ENCODE data around the gene GDAP1L1.
"Not testable (repeated sequence)": the region's sequence is repeated elsewhere in the genome, so short reads cannot be mapped to it uniquely, and the experiment has no call there.

Gene GDAP1L1

DNA sequence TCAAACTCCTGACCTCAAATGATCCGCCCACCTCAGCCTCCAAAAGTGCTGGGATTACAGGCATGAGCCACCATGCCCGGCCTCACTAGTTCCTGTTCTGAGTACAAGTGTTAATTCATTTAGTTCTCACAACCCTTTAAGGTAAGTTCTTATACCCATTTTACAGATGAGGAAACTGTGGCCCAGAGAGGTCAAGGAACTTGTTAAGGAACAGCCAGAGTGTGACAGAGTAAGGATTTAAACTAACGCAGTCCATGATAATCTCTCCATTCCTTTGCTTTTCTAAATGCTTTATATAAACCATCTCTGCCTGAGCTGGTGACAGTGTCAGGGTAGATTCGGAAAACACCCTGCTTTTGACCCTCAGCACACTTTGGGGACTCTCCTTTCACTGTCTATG lies 50.6 kb downstream of the GDAP1L1 start:
- H3K4me1 Mint-ChIP-seq: no peaks in the 10 kb centered on the region
- no peak overlapping the region for H3K27ac Mint-ChIP-seq
- ATAC-seq: no peak
- H3K27me3 Mint-ChIP-seq: no peaks in the 10 kb centered on the region
- no peak overlapping the region for H3K4me3 Mint-ChIP-seq
- no peaks in the 10 kb centered on the region for H3K9me3 Mint-ChIP-seq
- peaks cover 11% of the 10 kb centered on the region for H3K36me3 Mint-ChIP-seq

DNA sequence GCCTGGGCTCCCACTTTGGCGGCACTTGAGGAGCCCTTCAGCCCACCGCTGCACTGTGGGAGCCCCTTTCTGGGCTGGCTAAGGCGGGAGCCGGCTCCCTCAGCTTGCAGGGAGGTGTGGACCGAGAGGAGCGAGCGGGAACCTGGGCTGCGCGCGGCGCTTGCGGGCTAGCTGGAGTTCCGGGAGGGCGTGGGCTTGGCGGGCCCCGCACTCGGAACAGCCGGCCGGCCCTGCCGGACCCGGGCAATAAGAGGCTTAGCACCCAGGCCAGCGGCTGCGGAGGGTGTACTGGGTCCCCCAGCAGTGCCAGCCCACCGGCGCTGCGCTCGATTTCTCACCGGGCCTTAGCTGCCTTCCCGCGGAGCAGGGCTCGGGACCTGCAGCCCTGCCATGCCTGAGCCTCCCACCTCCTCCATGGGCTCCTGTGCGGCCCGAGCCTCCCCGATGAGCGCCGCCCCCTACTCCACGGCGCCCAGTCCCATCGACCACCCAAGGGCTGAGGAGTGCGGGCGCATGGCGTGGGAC lies 52.0 kb downstream of the GDAP1L1 start:
- not testable (repeated sequence) for ATAC-seq

DNA sequence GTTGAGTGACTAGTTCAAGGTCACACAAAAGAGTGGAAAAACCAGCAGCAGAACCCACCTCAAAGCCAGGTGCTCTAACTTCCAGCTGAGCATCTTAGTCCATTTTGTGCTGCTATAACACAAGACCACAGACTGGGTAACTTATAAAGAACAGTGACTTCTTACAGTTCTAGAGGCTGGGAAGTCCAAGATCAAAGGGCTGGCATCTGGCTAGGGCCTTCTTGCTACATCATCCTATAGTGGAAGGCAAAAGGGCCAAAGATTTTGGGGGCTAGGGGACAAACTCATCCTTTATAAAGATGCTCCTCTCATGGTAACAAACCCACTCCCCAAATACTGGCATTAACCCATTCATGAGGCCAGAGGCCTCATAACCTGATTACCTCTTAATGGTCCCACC lies 54.2 kb downstream of the GDAP1L1 start:
- H3K27me3 Mint-ChIP-seq: no peaks in the 10 kb centered on the region
- H3K4me3 Mint-ChIP-seq: no peak overlapping the region
- peaks cover 17% of the 10 kb centered on the region for H3K36me3 Mint-ChIP-seq
- no peaks in the 10 kb centered on the region for H3K9me3 Mint-ChIP-seq
- H3K27ac Mint-ChIP-seq: no peak overlapping the region
- ATAC-seq: no peak
- no peaks in the 10 kb centered on the region for H3K4me1 Mint-ChIP-seq

More for the DNA sequence above, 52.0 kb downstream of the GDAP1L1 start:
- not testable (repeated sequence) for H3K27me3 Mint-ChIP-seq, H3K4me3 Mint-ChIP-seq, H3K27ac Mint-ChIP-seq, H3K9me3 Mint-ChIP-seq, H3K4me1 Mint-ChIP-seq
- H3K36me3 Mint-ChIP-seq: peaks cover 14% of the 10 kb centered on the region

DNA sequence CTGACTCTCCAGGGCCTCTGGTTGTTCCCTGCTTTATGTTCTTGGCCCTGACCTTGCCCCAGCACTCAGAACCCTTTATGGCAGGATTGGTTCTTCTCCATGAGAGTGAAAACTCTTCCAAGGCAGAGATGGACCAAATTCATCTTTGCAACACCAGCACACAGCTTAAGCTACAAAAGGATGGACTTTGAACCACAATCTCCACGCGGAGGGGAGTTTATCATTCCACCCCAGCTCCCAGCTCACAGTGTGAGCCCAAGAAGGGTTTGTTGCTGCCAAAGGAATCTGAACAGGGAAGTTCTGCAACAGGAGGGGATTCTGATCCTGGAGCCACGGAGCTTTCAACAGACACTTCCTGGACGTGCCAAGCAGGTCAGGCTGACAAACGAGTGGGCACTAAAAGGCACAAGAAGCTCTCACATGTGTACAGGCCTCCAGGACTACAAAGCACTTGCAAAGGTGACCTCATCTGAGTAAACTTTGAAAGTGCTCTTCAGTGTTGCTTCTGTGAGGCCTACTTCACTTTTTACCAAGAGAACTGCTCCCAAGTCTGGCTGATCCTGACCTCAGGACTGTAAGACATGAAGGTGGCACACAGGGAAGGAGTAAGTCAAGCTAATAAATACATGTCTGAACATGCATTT lies 55.0 kb downstream of the GDAP1L1 start:
- Mint-ChIP-seq H3K4me3 (no peak overlapping the region), H3K27me3 (no peaks in the 10 kb centered on the region), H3K27ac (no peak overlapping the region), H3K4me1 (no peaks in the 10 kb centered on the region), H3K9me3 (no peaks in the 10 kb centered on the region), H3K36me3 (peaks cover 25% of the 10 kb centered on the region)
- ATAC-seq: no peak

DNA sequence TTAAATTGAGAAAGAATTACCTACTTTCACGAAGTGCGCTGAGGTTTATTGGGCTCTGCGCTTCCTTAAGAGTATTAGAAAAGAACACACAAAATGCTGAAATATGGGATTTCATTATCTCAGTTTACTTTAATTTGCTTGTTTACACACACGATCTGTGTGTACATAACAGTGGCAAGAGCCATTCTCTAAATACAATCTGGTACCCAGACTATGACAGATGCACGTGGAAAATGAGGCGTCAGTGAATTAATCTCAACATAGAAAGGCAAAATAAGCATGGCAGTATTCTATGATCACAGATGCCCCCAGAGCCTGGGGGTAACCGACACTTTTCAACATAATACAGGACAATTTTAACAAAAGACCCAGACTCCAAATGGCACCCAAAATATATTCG lies 55.6 kb downstream of the GDAP1L1 start:
- Mint-ChIP-seq H3K4me3 (no peak overlapping the region), H3K27me3 (no peaks in the 10 kb centered on the region), H3K27ac (no peak overlapping the region), H3K36me3 (peaks cover 25% of the 10 kb centered on the region), H3K9me3 (no peaks in the 10 kb centered on the region), H3K4me1 (no peaks in the 10 kb centered on the region)
- ATAC-seq: no peak

DNA sequence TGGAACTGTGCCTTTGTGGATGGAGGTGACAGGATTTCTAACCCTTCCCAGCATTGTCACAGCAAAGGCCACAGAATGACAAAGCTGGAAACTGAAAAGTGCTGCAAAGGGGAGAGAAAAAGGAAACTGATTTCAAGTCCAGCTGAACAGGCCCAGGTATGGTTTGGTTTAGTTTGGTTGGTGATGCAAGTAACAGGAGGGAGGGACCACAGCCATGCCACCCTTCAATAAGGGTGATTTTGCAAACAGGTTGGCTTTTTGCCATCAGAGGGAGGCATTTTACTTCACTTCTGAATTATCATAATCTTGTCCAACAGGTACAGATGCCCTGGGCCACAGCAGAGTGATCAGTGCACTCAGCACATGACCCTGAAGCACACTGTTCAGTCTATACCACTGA lies 57.3 kb downstream of the GDAP1L1 start:
- Mint-ChIP-seq H3K27ac (no peak overlapping the region), H3K36me3 (peaks cover 25% of the 10 kb centered on the region), H3K4me3 (no peak overlapping the region), H3K27me3 (no peaks in the 10 kb centered on the region), H3K9me3 (no peaks in the 10 kb centered on the region), H3K4me1 (peaks cover 2% of the 10 kb centered on the region)
- ATAC-seq: no peak

DNA sequence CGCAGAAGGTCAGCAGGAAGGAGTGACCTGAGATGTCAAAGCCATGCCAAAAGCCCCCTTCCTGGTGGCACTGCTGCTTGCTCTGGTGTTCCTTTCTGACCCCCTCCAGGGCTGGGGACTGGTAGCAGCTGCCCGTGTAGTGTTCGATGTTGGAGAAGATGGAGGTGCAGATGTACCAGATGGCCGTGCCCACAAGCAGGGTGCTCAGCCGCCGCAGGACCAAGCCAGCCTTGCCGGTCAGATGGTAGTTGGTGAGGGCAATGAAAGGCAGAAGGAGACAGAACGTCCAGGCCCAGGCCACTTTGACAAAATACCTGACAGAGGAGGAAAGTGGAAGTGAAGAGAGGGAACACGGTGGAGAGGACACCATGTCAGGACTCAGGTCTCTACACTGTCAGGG lies 59.8 kb downstream of the GDAP1L1 start:
- Mint-ChIP-seq H3K36me3 (peaks cover 16% of the 10 kb centered on the region), H3K4me3 (no peak overlapping the region)
- ATAC-seq: no peak

DNA sequence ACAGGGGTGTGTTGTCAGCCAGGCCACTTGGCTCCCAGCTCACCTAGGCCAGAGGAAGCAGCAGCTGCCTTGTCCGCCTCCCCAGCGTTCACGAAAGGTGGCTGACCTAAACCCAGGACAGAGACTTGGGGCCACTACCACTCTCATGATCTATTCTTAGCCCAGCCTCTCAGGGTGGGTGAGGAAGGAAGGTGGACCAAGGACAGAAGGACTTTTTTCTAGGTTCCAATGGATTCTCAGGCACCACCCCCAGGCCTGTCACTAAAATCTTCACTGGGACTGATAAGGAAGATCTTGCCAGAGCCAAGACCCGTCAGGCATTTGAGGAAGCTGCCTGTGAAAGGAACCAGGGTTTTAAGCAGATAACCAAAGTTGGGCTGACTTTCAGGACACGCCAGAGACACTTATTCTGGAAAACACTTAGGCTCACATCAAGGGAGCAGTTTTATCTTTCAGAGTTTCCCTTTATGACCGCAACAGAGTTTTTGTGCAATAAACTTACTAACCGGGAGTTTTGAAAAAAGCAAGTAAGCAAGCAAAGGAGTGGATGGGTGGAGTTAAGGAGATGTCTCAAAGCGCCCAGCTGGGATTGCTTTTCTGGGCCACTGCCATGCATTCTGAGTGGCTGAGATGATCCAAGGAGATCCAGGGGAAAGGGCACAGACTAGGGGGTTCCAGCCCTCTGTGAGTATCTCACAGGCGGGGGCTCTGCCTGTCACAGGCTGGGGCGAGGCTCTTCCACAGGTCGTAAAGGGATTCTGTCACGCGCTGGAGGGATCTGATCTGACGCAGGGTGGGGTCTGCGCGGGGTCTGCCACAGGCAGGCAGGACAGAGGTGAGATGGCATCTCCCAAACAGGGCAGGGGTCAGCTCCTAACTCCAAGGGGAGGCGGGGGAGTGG lies 62.9 kb downstream of the GDAP1L1 start:
- H3K27ac Mint-ChIP-seq: peak overlapping the region; percentile 72
- H3K4me3 Mint-ChIP-seq: peak overlapping the region; percentile 82
- H3K9me3 Mint-ChIP-seq: no peaks in the 10 kb centered on the region
- H3K4me1 Mint-ChIP-seq: peaks cover 15% of the 10 kb centered on the region
- H3K36me3 Mint-ChIP-seq: peaks cover 8% of the 10 kb centered on the region
- H3K27me3 Mint-ChIP-seq: no peaks in the 10 kb centered on the region
- no peak for ATAC-seq

More for the DNA sequence above, 59.8 kb downstream of the GDAP1L1 start:
- H3K27me3 Mint-ChIP-seq: no peaks in the 10 kb centered on the region
- no peaks in the 10 kb centered on the region for H3K9me3 Mint-ChIP-seq
- H3K27ac Mint-ChIP-seq: no peak overlapping the region
- peaks cover 15% of the 10 kb centered on the region for H3K4me1 Mint-ChIP-seq

DNA sequence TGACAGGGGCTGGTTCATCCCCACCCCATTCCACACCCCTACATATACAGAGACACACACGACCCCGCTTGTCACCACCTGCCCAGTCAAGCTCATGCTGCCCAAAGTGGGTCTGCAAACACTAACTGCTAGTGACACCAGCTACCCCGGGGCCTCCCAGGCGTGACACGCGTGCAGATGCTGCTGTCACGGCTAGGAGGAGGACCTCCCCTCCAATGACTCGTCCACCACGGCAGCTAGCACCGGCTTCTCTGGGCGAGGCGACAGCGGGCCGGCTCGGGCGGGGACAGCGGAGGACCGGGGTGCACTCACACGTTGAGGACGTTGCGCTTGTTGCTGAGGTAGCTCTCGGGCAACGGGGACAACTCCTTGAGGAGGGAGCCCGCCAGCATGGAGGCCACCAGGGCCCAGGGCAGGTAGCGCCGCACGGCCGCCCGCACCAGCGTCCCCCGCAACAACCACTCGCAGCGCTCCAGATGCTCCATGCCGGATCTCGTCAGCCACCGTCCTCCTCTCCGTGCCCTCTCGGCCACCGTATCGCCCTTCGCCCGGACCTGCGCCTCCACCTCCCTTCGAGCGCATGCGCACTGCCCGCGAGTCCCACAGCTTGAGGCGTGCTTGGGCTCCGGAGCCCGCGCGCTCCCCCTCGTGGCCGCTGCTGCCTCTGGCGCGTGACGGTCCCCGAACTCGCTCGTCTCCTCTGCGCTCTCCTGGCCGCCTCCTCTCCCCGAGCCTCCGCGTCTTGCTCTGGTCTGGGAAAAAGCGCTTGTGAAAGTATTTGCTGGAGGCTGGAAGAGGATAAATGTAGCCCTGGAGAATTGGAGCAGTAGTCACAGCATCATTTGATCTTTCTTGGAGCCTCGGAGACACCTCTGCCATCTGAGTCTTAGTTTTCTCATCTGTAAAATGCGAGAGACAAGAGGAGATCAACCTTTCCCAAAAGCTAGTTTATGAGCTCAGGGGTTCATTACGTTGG lies 63.8 kb downstream of the GDAP1L1 start, which contains the start of gene FITM2:
TSS of gene FITM2 (minus strand) at position 539 of the 976 bp plus-strand sequence. CDS start at position 485, 54 bp downstream.
- Mint-ChIP-seq H3K36me3 (peaks cover 8% of the 10 kb centered on the region), H3K27ac (peak within 1 kb of the TSS; percentile 72), H3K9me3 (no peaks in the 10 kb centered on the region), H3K27me3 (no peaks in the 10 kb centered on the region), H3K4me1 (peaks cover 15% of the 10 kb centered on the region), H3K4me3 (peak within 1 kb of the TSS; percentile 82)
- peak; percentile 98 for ATAC-seq

DNA sequence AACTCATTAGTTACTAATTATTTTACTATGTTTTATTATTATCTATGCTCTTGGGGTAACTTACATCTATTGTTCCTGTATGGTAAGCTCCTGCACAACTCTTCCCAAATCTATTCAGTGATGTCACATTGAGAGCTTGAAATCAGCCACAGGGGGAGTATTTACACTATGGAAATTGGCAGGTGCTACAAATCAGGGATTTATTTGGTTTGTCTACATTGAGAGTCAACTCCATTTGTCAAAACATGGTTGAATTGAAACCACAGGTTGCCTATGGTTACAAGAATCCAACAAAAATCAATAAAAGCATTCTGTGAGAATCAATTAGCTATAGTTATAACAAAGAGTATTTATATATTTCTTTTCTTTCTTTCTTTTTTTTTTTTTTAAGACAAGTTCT lies 67.8 kb downstream of the GDAP1L1 start:
- H3K36me3 Mint-ChIP-seq: no peaks in the 10 kb centered on the region
- no peaks in the 10 kb centered on the region for H3K9me3 Mint-ChIP-seq
- no peak for ATAC-seq
- no peak overlapping the region for H3K27ac Mint-ChIP-seq
- peaks cover 8% of the 10 kb centered on the region for H3K4me1 Mint-ChIP-seq
- peaks cover 13% of the 10 kb centered on the region for H3K27me3 Mint-ChIP-seq
- no peak overlapping the region for H3K4me3 Mint-ChIP-seq

DNA sequence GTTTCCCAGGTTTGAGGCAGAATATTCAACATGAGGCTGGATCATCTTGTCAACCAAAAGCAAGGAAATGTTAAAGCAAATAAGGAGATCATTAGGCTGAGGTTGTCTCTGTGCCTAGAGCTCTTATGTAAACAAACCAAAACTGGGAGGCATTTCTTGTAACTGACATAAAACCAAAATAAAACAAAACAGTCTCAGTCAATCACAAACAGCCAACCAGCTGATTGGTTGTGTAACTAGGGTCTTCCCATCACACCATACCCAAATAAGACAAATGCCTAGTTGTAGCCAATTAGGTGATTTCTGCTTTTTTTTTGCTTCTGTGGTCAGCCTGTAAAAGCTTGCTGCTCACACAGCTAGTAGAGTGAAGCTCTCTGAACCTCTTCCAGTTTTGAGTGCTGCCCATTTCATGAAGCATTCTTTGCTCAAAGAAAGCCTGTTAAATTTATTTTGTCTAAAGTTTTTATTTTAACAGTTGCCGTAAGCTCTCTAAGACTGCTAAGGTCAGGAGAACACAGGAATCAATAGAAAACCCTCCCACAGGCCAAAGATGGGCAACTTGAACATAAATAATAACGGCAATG lies 72.8 kb downstream of the GDAP1L1 start:
- H3K36me3 Mint-ChIP-seq: no peaks in the 10 kb centered on the region
- peaks cover 22% of the 10 kb centered on the region for H3K27me3 Mint-ChIP-seq
- no peaks in the 10 kb centered on the region for H3K4me1 Mint-ChIP-seq
- H3K4me3 Mint-ChIP-seq: no peak overlapping the region
- no peak for ATAC-seq
- no peaks in the 10 kb centered on the region for H3K9me3 Mint-ChIP-seq
- no peak overlapping the region for H3K27ac Mint-ChIP-seq

DNA sequence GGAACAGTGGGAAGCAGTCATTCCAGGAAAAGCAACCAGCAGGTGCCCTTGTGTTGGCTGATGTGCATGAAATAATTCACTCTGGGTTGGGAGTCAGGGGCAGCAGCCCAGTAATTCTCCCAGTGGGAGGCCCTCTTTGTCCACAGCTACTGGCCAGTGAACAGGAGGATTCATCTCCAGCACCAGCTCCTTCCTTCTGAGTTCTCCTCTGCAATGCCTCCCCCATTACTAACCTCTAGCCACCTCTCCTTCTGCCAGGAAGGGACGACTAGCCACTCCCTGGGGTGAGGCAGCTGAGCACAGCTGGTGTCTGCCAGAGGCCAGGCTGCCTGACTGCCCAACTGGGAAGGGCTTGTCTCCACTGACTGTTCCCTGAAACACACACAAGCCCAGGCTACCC lies 77.2 kb downstream of the GDAP1L1 start:
- ATAC-seq: no peak
- Mint-ChIP-seq H3K27ac (no peak overlapping the region), H3K27me3 (peaks cover 34% of the 10 kb centered on the region), H3K36me3 (no peaks in the 10 kb centered on the region), H3K4me3 (no peak overlapping the region), H3K4me1 (peaks cover 6% of the 10 kb centered on the region), H3K9me3 (no peaks in the 10 kb centered on the region)

DNA sequence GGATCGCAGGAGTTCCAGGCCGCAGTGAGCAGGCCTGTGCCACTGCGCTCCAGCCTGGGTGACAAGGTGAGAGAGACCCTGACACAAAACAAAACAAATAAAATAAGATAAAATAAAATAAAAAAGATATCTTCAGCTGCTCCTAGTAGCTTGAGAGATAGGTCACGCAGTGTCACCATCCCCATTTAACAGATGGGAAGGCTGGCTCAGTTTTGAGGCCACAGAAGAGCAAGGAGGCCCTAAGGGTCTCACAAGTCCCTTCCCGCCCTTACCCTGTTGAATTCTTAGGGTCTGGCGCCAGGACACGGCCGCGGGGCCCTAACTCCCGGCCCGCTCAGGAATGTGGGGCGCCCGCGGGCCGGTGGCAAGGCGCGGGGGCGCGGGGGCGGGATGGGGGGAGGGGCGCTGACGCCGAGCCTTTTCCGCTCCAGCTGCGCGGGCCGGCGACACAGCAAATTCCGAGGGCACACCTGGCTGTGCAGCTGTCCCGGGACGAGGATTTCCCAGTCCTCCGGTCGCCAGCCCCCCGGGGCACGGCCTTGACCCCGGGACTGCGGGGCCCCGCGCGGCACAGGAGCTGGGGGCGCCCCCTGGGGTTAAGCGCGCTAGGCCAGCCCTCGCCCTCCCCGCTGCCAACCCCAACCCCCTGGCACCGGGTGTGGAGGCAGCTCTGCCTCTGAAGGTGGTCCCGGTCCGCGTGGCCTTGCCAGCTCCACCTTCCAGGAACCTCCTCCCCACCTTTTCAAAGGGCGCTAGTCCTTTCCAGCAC lies 79.5 kb downstream of the GDAP1L1 start:
- ATAC-seq: peak; percentile 39
- H3K4me3 Mint-ChIP-seq: peak overlapping the region; percentile 55
- H3K4me1 Mint-ChIP-seq: peaks cover 6% of the 10 kb centered on the region
- no peaks in the 10 kb centered on the region for H3K9me3 Mint-ChIP-seq
- H3K27ac Mint-ChIP-seq: no peak overlapping the region
- H3K36me3 Mint-ChIP-seq: no peaks in the 10 kb centered on the region
- peaks cover 49% of the 10 kb centered on the region for H3K27me3 Mint-ChIP-seq

DNA sequence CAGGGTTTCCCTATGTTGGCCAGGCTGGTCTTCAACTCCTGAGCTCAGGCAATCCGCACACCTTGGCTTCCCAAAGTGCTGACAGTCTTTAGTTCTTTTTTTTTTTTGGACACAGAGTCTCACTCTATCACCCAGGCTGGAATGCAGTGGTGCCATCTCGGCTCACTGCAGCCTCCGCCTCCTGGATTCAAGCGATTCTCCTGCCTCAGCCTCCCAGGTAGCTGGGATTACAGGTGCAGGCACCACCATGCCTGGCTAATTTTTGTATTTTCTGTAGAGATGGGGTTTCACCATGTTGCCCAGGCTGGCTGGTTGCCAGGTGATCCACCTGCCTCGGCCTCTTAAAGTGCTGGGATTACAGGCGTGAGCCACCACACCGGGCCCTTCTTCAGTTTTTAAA lies 80.6 kb downstream of the GDAP1L1 start:
- H3K27me3 Mint-ChIP-seq: peaks cover 50% of the 10 kb centered on the region
- H3K36me3 Mint-ChIP-seq, H3K4me3 Mint-ChIP-seq, H3K4me1 Mint-ChIP-seq, ATAC-seq, H3K27ac Mint-ChIP-seq, H3K9me3 Mint-ChIP-seq: not testable (repeated sequence)

Measured in stimulated activated memory B cell treated with anti-CD40 and anti-IgM and Interleukin-4, amounts not matched to agents 10 μg/mL and 1 μg/mL and 100 μg/mL, for 72 hours (primary cell).